NOMO-1 (cell line): ENCODE measurements around the gene PHOX2A.
"Not testable (repeated sequence)": the region's sequence is repeated elsewhere in the genome, so short reads cannot be mapped to it uniquely, and the experiment has no call there.

Experiments used
- DNase-seq, 2 experiments: peaks; one replicate each; lab custom pipeline; 2025; ENCODE audit not compliant: unreplicated experiment in 2 of 2; lab: John Stamatoyannopoulos, UW

PHOX2A gene

DNA sequence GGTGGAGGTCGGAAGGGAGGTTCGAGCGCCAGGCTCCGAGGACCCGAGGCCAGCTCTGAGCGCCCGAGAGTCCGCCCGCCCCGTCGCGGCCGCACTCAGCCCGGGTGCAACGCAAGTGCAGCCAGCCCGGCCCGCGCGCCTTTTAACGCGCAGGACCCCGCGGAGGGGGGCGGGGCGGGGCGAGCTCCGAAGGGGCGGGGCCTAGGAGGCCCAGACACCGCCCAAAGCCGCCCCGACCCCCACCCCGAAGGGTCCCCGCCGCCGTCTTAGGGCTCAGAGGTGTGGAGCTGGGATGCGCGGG, at the start of gene PHOX2A:
Gene PHOX2A (minus strand): TSS at position 117 of the 301 bp plus-strand sequence. CDS start 172 bp downstream, outside the sequence.
- no peak for DNase-seq

- DNase-seq, result no peak
These were observed 49.4 kb upstream of the PHOX2A start for GRCh38 chr11:72293391-72293790.

- no peak for DNase-seq
These were observed 48.3 kb upstream of the PHOX2A start for GRCh38 chr11:72292106-72292785.

DNA sequence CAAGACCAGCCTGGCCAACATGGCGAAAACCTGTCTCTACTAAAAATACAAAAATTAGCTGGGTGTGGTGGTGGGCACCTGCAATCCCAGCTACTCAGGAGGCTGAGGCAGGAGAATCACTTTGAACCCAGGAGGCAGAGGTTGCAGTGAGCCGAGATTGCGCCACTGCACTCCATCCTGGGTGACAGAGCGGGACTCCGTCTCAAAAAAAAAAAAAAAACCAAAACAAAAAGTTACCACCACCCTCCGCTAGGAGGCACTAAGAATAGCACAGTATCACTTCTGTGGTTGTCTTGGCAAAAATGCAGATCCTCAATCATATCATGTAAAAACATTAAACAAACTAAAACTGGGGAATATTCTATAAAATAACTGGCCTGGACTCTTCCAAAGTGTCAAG, 46.8 kb upstream of the PHOX2A start:
- DNase-seq, result peak; percentile 14 to 15

GRCh38 chr11:72287293-72287692, 43.3 kb upstream of the PHOX2A start:
- no peak for DNase-seq

DNA sequence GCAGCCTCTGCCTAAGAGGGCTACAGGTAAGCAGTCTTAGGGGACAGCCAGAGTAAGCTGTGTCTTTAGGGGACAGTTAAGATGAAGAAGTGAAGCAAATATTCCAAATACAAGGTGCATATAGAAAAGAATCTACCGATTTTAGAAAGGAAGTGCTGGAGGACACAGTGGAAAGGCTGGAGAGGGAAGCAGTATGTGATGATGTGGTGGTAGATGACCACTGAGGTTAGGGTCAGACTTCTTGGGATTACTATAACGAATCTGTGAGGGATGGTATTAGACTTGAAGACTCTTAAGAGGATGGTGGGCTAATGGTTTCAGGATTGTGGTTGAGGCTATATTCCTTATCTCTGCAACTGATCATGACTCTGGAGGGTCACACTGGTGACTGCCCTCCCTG, 40.0 kb upstream of the PHOX2A start:
- no peak for DNase-seq

DNA sequence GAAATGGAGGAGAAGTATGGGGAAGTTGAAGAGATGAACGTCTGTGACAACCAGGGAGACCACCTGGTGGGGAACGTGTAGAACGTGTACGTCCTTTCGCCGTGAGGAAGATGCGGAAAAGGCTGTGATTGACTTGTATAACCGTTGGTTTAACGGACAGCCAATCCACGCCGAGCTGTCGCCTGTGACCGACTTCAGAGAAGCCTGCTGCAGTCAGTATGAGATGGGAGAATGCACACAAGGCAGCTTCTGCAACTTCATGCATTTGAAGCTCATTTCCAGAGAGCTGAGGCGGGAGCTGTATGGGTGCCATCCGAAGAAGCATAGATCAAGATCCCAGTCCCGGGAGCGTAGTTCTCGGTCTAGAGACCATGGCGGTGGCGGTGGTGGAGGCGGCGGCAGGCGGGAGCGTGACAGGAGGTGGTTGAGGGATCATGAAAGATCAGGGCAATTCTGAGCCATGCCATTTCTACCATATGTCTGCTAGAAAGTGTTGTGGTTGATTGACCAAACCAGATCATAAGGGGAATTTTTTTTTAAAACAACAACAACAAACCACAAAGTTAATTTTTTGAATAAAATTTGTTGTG, 36.8 kb upstream of the PHOX2A start:
- DNase-seq, result no peak

DNA sequence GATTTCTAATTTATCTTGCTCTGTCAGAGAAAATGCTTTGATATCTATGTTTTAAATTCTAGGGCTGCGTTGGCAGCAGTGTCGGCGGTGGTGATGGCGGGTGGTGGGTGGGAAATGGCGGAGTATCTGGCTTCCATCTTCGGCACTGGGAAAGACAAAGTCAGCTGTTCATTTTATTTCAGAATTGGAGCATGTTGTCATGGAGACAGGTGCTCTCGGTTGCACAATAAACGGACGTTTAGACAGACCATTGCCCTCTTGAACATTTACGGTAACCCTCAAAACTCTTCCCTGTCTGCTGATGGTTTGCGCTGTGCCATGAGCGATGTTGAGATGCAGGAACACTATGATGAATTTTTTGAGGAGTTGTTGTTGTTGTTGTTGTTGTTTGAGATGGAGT, 36.1 kb upstream of the PHOX2A start:
- no peak for DNase-seq

DNA sequence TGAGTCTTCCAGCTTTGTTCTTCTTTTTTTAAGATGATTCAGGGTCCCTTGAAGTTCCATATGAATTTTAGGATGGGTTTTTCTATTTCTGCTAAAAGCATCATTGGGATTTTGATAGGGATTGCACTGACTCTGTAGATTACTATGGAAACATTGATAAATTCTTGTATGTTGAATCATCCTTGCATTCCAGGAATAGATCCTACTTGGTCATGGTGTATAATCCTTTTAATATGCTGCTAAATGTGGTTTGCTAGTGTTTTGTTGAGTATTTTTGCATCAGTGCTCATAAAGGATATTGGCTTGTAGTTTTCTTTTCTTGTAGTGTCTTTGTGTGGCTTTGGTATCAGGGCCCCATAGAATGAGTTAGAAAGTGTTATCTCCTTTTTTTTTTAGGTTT, 34.9 kb upstream of the PHOX2A start:
- no peak for DNase-seq

- no peak for DNase-seq
These were observed 30.5 kb upstream of the PHOX2A start for GRCh38 chr11:72274435-72274834.

GRCh38 chr11:72271980-72272379, 28.0 kb upstream of the PHOX2A start:
- no peak for DNase-seq

- DNase-seq, result peak in 1 of 2 experiments; percentile 30
These were observed 24.1 kb upstream of the PHOX2A start for GRCh38 chr11:72267956-72268617.

GRCh38 chr11:72266960-72267359, 23.0 kb upstream of the PHOX2A start:
- not testable (repeated sequence) for DNase-seq

- no peak for DNase-seq
These were observed 22.0 kb upstream of the PHOX2A start for GRCh38 chr11:72265951-72266350.

- no peak for DNase-seq
These were observed 19.4 kb upstream of the PHOX2A start for GRCh38 chr11:72263361-72263760.

DNA sequence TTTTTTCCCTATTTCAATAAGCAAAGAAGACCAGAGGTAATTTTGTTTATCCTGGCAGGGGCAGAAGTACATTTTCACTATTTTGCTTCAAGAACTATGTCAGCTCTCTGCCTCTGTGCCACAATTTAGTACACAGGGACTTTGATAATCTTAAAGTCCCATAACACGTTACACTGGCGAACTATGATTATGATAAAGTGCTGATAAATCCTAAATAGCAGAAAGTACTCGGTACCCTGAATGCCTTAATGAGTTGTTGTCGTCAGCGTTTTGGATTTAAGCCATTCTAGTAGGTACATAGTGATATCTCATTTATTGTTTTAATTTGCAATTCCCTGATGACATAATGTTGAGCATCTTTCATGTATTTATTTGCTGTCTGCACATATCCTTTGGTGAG, 16.6 kb upstream of the PHOX2A start:
- no peak for DNase-seq

DNA sequence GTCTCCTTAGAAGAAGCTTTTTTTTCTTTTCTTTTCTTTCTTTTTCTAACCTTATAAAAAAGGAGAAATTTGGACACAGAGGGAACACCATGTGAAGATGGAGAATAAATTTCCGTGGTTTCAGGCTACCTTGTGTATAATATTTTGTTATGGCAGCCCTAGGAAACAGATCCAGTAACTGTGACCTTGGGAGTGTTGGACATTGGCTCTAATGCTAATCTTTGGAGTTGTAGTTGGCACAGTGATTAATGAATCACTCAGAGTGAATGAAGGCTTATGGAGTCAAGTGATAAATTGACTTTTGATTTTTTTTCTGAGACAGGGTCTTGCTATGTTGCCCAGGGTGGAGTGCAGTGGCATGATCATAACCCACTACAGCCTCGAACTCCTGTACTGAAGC, 15.5 kb upstream of the PHOX2A start:
- no peak for DNase-seq

DNA sequence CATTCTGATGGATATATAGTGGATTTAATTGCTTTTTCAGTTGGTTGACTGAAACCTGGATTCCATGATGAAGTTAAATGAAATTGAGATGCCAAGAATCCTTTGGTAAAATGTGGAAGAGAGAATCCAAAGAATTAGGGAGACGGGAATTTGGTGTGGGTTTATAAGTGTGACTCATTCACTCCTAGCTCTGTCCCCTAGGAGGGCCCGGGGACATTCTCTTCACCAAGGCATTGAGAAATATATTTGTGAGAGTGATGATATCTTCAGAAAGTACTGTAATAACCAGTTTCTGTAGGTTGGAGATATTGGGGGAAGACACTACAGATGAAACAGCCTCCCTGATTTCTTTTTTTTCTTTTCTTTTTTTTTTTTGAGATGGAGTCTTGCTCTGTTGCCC, 13.6 kb upstream of the PHOX2A start:
- no peak for DNase-seq

- DNase-seq, result no peak
These were observed 10.5 kb upstream of the PHOX2A start for GRCh38 chr11:72254299-72254993.

GRCh38 chr11:72253392-72253791, 9.4 kb upstream of the PHOX2A start:
- DNase-seq, result no peak

DNA sequence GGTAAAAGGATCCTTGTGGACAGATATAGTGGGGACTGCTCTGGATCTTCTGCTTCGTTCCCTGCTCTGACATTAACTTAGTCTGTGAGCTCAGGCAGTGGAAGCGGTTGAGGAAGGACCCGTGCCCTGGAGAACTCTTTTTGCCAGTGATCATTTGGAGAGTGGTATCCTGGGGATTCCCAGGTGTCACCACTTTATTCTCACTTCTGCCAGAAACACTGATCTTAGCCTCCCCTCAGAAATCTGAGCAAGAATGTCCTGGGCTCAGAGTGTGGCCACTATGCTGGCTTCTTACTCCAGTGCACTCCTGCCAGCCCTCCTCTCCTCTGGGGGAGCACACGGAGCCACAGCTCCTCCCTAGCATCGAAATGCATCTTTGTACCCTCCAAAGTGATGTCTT, 7.6 kb upstream of the PHOX2A start:
- DNase-seq, result no peak
